SU-DHL-6 (cell line): ENCODE results near the gene PIK3R6.

Experiments used
- H2AFZ ChIP-seq: fragments of 200-600 bp; sonication (generic); 2 replicates; pipeline ENCODE4 v1.6.1; 2014; ENCODE audit warnings: low read depth, mild to moderate bottlenecking, moderate library complexity, mixed read lengths, antibody characterized with exemption, low read length; ENCODE audit not compliant: severe bottlenecking
- H3F3A ChIP-seq: fragments of 200-600 bp; shearing (Covaris generic); 2 replicates; pipeline ENCODE4 v1.6.0; 2016; ENCODE audit warnings: antibody characterized with exemption, mild to moderate bottlenecking; ENCODE audit not compliant: insufficient read depth
- H3K27ac ChIP-seq: fragments of 200-600 bp; sonication (generic); 2 replicates; pipeline ENCODE4 v1.5.1; 2016; ENCODE audit warnings: low read depth, mild to moderate bottlenecking, low read length, moderate library complexity, mixed read lengths
- H3K27me3 ChIP-seq: fragments of 200-600 bp; sonication (generic), shearing (Covaris generic); 2 replicates; pipeline ENCODE4 v1.6.0; 2014; ENCODE audit warnings: mild to moderate bottlenecking, low read length
- H3K36me3 ChIP-seq: fragments of 200-600 bp; sonication (generic); 2 replicates; pipeline ENCODE4 v1.6.1; 2014; ENCODE audit warnings: mild to moderate bottlenecking, low read length, mixed read lengths
- H3K4me2 ChIP-seq: fragments of 300-600, 200-600 bp; shearing (Covaris generic), sonication (generic); 2 replicates; pipeline ENCODE4 v1.6.0; 2014; ENCODE audit warnings: low read length, low read depth, mild to moderate bottlenecking; ENCODE audit not compliant: poor library complexity, severe bottlenecking
- H3K4me3 ChIP-seq: fragments of 200-600 bp; sonication (generic); 2 replicates; pipeline ENCODE4 v1.5.1; 2014; ENCODE audit warnings: antibody characterized with exemption, low read length, mild to moderate bottlenecking, mixed read lengths; ENCODE audit not compliant: insufficient read depth, poor library complexity, severe bottlenecking
- H3K79me2 ChIP-seq: fragments of 200-600 bp; sonication (generic); 2 replicates; pipeline ENCODE4 v1.6.1; 2014; ENCODE audit warnings: mild to moderate bottlenecking, low read length, moderate library complexity; ENCODE audit not compliant: insufficient read depth
- H3K9ac ChIP-seq: fragments of 200-600 bp; sonication (generic); 2 replicates; pipeline ENCODE4 v1.7.0; 2014; ENCODE audit warnings: mild to moderate bottlenecking, low read length
- H3K9me2 ChIP-seq: fragments of 200-600 bp; sonication (generic); replicated peaks from 2 replicates; pipeline ENCODE4 v1.6.1; 2014; ENCODE audit warnings: low read length; ENCODE audit not compliant: insufficient read depth
- H3K9me3 ChIP-seq: fragments of 200-600 bp; sonication (generic); 2 replicates; pipeline ENCODE4 v1.6.1; 2014; ENCODE audit warnings: low read length, mixed read lengths; ENCODE audit not compliant: insufficient read depth
- H4K20me1 ChIP-seq: fragments of 200-600 bp; sonication (generic); 2 replicates; pipeline ENCODE4 v1.6.1; 2014; ENCODE audit warnings: low read depth, mild to moderate bottlenecking, antibody characterized with exemption, low read length, moderate library complexity, mixed read lengths
- EZH2phosphoT487 ChIP-seq: fragments of 200-600 bp; sonication (generic), shearing (Covaris generic); conservative IDR thresholded peaks from 2 replicates; pipeline ENCODE4 v1.6.1; 2018; ENCODE audit warnings: mild to moderate bottlenecking, antibody characterized with exemption, low read length, moderate library complexity, mixed read lengths
- TF ChIP-seq, protein P1 (sequence below): fragments of 200-600 bp; sonication (generic); IDR thresholded peaks from one replicate; pipeline ENCODE4 v1.5.1; 2017; ENCODE audit warnings: antibody characterized with exemption, mild to moderate bottlenecking, low read length, moderate library complexity; ENCODE audit not compliant: insufficient read depth, poor library complexity, severe bottlenecking

PIK3R6 gene

DNA sequence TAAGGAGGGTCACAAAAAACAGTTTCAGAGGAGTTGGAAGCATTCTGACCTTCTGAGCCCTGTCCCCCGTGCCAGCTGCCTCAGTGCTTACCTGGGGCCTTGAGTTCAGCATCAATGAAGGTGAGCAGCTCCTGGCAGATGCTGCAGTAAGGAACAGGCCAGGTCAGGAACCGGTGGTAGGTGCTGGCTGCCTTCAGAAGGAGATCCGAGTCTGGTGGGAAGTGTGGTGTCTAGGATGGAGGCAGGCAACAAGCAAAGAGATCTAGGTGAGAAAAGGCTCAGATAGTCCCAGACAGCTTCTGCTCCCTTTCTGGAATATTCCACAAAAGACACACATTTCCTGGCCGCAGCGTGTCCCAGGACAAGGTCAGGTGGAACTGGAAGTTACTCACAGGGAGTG lies 37.2 kb upstream of the PIK3R6 start:
- H3K4me3 ChIP-seq = no peak overlapping the region
- H3K9ac ChIP-seq = no peak overlapping the region
- H3K9me3 ChIP-seq = no peaks in the 10 kb centered on the region
- no peaks in the 10 kb centered on the region for H3K79me2 ChIP-seq
- no peak overlapping the region for H3K27ac ChIP-seq
- H3K27me3 ChIP-seq = no peaks in the 10 kb centered on the region
- H3K4me2 ChIP-seq = no peak overlapping the region
- no peak overlapping the region for H2AFZ ChIP-seq
- no peaks in the 10 kb centered on the region for H3K9me2 ChIP-seq
- no peak for TF ChIP-seq EZH2phosphoT487
- TF ChIP-seq, protein P1, sequence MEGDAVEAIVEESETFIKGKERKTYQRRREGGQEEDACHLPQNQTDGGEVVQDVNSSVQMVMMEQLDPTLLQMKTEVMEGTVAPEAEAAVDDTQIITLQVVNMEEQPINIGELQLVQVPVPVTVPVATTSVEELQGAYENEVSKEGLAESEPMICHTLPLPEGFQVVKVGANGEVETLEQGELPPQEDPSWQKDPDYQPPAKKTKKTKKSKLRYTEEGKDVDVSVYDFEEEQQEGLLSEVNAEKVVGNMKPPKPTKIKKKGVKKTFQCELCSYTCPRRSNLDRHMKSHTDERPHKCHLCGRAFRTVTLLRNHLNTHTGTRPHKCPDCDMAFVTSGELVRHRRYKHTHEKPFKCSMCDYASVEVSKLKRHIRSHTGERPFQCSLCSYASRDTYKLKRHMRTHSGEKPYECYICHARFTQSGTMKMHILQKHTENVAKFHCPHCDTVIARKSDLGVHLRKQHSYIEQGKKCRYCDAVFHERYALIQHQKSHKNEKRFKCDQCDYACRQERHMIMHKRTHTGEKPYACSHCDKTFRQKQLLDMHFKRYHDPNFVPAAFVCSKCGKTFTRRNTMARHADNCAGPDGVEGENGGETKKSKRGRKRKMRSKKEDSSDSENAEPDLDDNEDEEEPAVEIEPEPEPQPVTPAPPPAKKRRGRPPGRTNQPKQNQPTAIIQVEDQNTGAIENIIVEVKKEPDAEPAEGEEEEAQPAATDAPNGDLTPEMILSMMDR = no peak
- H3F3A ChIP-seq = no peaks in the 10 kb centered on the region
- H3K36me3 ChIP-seq = no peaks in the 10 kb centered on the region
- H4K20me1 ChIP-seq = no peaks in the 10 kb centered on the region

DNA sequence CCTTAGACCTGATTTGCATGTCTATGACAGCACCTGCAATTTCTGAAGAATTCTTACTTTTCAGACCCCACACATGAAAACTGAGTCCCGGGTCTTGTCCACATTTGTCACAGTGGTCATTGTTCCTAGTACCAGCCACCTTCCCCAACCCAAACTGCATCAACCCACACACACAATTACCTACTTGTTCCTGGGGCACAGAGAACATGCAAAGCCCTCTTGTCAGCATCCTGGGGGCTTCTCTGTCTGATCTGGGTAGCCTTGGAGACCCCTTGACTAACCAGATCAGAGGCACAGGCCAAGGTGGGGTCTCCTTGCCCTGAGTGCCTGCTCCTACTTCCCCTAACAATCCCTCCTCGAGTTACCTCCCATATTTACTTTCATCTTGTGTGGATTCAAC lies 36.7 kb upstream of the PIK3R6 start:
- no peak for TF ChIP-seq EZH2phosphoT487
- TF ChIP-seq, protein P1 = no peak
- Histone ChIP-seq H2AFZ (no peak overlapping the region), H3K9me3 (no peaks in the 10 kb centered on the region), H3K79me2 (no peaks in the 10 kb centered on the region), H3F3A (no peaks in the 10 kb centered on the region), H4K20me1 (no peaks in the 10 kb centered on the region), H3K9me2 (no peaks in the 10 kb centered on the region), H3K9ac (no peak overlapping the region), H3K27me3 (no peaks in the 10 kb centered on the region), H3K4me3 (no peak overlapping the region), H3K27ac (no peak overlapping the region), H3K36me3 (no peaks in the 10 kb centered on the region), H3K4me2 (no peak overlapping the region)

DNA sequence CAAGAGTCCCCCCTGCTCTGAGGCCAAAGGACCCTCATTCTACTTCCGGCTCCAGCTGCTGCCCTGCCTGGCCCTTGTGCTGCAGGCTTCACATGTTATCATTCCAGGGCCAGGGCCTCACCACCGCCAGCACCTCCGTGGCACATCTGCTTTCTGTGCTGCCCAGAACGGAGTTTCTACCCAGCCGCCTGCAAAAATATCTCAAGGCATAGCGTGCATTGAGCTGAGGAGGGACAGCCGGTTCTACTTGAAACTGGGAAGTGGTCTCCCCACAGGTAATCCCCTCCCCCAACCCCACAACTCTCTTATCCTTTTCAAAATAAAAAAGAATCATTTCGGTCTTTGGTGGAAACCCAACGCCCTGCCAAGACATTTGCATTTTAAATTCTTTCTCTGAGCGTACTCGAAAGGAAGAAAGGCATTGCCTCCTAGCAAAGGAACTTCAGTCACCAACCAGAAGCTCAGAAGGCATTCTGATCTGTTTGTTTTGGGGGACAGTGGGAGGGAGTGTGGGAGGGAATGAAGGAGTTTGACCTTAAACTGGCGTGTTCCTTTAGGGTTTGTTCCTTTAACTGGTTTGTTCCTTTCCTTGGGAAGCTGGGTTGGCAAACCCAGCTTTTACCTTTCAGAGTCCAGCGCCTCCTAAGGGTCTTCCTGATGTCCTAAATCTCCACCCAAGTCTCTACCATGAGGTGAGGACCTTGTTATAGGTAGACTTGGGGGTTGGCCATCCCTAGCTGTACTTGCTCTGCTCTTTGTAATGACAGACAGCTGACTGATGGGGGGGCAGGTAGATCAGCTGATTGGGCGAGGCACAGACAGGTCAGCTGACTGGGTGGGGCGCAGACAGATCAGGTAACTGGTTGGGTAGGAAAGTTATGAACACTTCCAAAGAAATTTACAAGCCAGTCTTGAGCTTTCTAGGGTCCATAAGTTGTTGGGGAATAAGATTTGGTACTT lies 33.4 kb upstream of the PIK3R6 start:
- no peak for TF ChIP-seq EZH2phosphoT487
- TF ChIP-seq, protein P1 = no peak
- H4K20me1 ChIP-seq = no peaks in the 10 kb centered on the region
- no peaks in the 10 kb centered on the region for H3K27me3 ChIP-seq
- H3K4me2 ChIP-seq = no peak overlapping the region
- H3K36me3 ChIP-seq = no peaks in the 10 kb centered on the region
- no peaks in the 10 kb centered on the region for H3K9me2 ChIP-seq
- H3F3A ChIP-seq = no peaks in the 10 kb centered on the region
- H3K79me2 ChIP-seq = no peaks in the 10 kb centered on the region
- H3K4me3 ChIP-seq = no peak overlapping the region
- no peaks in the 10 kb centered on the region for H3K9me3 ChIP-seq
- H3K27ac ChIP-seq = no peak overlapping the region
- no peak overlapping the region for H3K9ac ChIP-seq
- no peak overlapping the region for H2AFZ ChIP-seq
